Measurements from ENCODE around the gene NANP.
A peak's percentile ranks its signal among the peaks of the same experiment; 100 is the strongest.
"Not testable (repeated sequence)": the region's sequence is repeated elsewhere in the genome, so short reads cannot be mapped to it uniquely, and the experiment has no call there.

The NANP gene

GRCh38 chr20:25623736-25624499 lies at the start of gene NANP:
NANP (minus strand) TSS chr20:25624014; CDS start chr20:25623948, 66 bp downstream.
- peak; percentile 98 for DNase-seq

- no peak for DNase-seq
Observed at GRCh38 chr20:25672659-25673235, 48.9 kb upstream of the NANP start.

GRCh38 chr20:25669826-25670422 lies 46.1 kb upstream of the NANP start:
- peak; percentile 84 for DNase-seq

- DNase-seq, result no peak
Observed at GRCh38 chr20:25668446-25668845, 44.6 kb upstream of the NANP start.

- DNase-seq, result no peak
Observed at GRCh38 chr20:25659999-25660398, 36.2 kb upstream of the NANP start.

GRCh38 chr20:25654487-25654886 lies 30.7 kb upstream of the NANP start:
- no peak for DNase-seq

GRCh38 chr20:25652866-25653265 lies 29.1 kb upstream of the NANP start:
- DNase-seq, result not testable (repeated sequence)

GRCh38 chr20:25644814-25645213 lies 21.0 kb upstream of the NANP start:
- no peak for DNase-seq

GRCh38 chr20:25643716-25644115 lies 19.9 kb upstream of the NANP start:
- no peak for DNase-seq

- DNase-seq, result no peak
Observed at GRCh38 chr20:25637247-25637646, 13.4 kb upstream of the NANP start.

- DNase-seq, result peak; percentile 73
Observed at GRCh38 chr20:25632940-25633790, 9.4 kb upstream of the NANP start.

GRCh38 chr20:25630615-25631014 lies 6.8 kb upstream of the NANP start:
- not testable (repeated sequence) for DNase-seq

GRCh38 chr20:25629816-25630499 lies 6.1 kb upstream of the NANP start:
- no peak for DNase-seq

GRCh38 chr20:25626779-25627178 lies 3.0 kb upstream of the NANP start:
- no peak for DNase-seq

GRCh38 chr20:25624500-25624939 lies 706 bp upstream of the NANP start:
- no peak for DNase-seq

- DNase-seq, result no peak
Observed at GRCh38 chr20:25623225-25623735, 534 bp downstream of the NANP start.

GRCh38 chr20:25622450-25623224 lies 1.2 kb downstream of the NANP start:
- DNase-seq, result peak; percentile 9

GRCh38 chr20:25622049-25622448 lies 1.8 kb downstream of the NANP start:
- no peak for DNase-seq

GRCh38 chr20:25619514-25619913 lies 4.3 kb downstream of the NANP start:
- DNase-seq, result no peak

- DNase-seq, result no peak
Observed at GRCh38 chr20:25608774-25609173, 15.0 kb downstream of the NANP start.

GRCh38 chr20:25606094-25606695 lies 17.6 kb downstream of the NANP start:
- DNase-seq, result no peak
